ENCODE data around the gene RAB27A. TPM values are rescaled to one million over a fixed set of nuclear protein-coding genes. Genes with fewer than 3 reads are reported as not detected.
A peak's percentile ranks its signal among the peaks of the same experiment; 100 is the strongest.

RAB27A gene
- total RNA-seq, 6 donors from 2014 or later = 24.1 to 97.8 (median 62.5) TPM

DNA sequence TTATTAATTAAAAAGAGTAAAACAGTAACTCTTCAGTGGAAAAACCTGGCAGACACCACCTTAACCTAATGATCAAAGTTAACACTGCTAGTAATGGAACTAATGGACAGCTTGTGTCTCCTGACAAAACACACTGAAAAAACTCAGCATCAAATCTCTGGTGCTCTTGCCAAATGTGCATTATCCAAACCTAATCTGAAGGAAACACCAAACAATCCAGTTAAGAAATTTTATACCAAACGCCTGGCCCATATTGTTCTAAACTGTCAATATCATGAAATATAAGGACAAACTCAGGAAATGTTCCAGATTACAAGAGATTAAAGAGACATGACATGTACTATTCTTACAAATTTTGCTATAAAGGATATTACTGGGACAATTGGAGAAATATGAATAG lies 103.3 kb downstream of the RAB27A start:
- no peak overlapping the region for H3K4me3 ChIP-seq
- H3K9me3 ChIP-seq = no peaks in the 10 kb centered on the region
- H3K27ac ChIP-seq = no peak overlapping the region
- peaks cover 0 to 10% (median 2%) of the 10 kb centered on the region in 4 donors for H3K4me1 ChIP-seq
- H3K36me3 ChIP-seq = peaks cover 12 to 80% (median 28%) of the 10 kb centered on the region in 4 donors
- no peak for ATAC-seq (ENCODE audit: low FRiP score in 2 of 2)
- no peak for TF ChIP-seq EP300 (IDR thresholded peaks at IDR 0.05)
- no peak for TF ChIP-seq POLR2AphosphoS5 (IDR thresholded peaks at IDR 0.05)
- TF ChIP-seq, protein P1, sequence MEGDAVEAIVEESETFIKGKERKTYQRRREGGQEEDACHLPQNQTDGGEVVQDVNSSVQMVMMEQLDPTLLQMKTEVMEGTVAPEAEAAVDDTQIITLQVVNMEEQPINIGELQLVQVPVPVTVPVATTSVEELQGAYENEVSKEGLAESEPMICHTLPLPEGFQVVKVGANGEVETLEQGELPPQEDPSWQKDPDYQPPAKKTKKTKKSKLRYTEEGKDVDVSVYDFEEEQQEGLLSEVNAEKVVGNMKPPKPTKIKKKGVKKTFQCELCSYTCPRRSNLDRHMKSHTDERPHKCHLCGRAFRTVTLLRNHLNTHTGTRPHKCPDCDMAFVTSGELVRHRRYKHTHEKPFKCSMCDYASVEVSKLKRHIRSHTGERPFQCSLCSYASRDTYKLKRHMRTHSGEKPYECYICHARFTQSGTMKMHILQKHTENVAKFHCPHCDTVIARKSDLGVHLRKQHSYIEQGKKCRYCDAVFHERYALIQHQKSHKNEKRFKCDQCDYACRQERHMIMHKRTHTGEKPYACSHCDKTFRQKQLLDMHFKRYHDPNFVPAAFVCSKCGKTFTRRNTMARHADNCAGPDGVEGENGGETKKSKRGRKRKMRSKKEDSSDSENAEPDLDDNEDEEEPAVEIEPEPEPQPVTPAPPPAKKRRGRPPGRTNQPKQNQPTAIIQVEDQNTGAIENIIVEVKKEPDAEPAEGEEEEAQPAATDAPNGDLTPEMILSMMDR (IDR thresholded peaks at IDR 0.05) = no peak
- no peak for TF ChIP-seq POLR2A (IDR thresholded peaks at IDR 0.05)
- no peaks in the 10 kb centered on the region for H3K27me3 ChIP-seq
- WGBS, 2 donors = 62 to 70% methylated on average over 1 of the region's 1 CpG
- DNase-seq = no peak

DNA sequence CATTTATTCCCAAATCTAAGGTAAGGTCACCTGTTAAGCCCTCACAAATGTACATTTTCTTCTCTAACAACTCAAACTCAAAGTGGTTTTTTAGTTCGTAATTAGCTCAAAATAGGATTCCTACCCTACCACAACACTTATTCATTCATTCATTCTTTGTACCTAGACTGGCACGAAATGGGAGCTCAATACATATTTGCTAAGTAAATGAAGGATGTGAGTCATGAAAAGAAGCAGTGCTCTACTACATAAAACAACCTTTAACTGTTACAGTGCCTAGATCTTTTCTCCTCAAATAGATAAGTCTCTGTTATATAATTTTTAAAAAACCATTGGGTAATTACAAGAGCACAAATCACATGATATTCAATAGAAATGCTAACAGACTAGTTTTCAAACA lies 105.9 kb downstream of the RAB27A start:
- ATAC-seq (ENCODE audit: low FRiP score in 2 of 2) (no peak), DNase-seq (no peak)
- TF ChIP-seq EP300 (IDR thresholded peaks at IDR 0.05) (no peak), POLR2A (IDR thresholded peaks at IDR 0.05) (no peak), POLR2AphosphoS5 (IDR thresholded peaks at IDR 0.05) (no peak)
- TF ChIP-seq, protein P1 (IDR thresholded peaks at IDR 0.05) = no peak
- peaks cover 20 to 78% (median 39%) of the 10 kb centered on the region in 4 donors for H3K36me3 ChIP-seq
- WGBS, 2 donors = 69 to 77% methylated on average over 2 of the region's 2 CpGs
- peaks cover 0 to 8% (median 1%) of the 10 kb centered on the region in 4 donors for H3K4me1 ChIP-seq
- H3K4me3 ChIP-seq = no peak overlapping the region
- no peak overlapping the region for H3K27ac ChIP-seq
- no peaks in the 10 kb centered on the region for H3K27me3 ChIP-seq
- no peaks in the 10 kb centered on the region for H3K9me3 ChIP-seq

DNA sequence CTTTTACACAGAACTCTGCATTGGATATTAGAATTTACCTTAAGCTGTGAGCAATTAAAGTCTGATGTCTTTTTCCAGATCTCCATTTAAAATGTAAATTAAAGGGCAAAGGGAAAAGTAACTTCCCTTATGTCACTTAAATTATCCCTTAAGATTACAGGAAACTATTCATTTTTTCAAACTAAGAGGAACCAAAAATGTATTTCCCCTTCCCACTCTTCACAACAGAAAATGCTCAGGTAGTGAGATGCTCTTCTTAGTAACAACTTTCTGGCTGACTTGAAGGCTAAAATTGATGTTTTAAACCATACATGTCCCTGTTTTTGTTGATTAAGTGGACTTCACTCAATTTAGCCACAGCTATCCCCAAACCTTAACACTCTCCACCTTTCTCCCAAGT lies 110.5 kb downstream of the RAB27A start:
- peaks cover 20 to 61% (median 32%) of the 10 kb centered on the region in 4 donors for H3K36me3 ChIP-seq

DNA sequence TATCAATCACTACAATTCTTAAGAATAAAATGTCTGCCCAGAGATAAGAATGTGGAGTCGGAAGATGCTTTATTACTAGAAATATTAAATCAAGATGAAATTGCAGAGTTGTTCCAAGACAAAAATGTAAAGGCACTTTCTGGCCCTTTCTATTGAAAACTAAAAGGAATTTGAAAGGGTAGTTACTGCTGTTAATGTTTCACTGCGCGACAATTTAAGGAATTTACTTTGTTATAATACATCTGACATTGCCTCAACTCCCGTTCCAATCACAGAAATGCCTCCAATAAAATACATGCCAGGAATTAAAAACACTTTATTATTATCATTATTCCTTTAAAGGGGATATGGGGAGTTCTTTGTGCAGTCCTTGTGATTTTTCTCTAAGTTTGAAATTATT lies 119.3 kb downstream of the RAB27A start:
- H3K4me3 ChIP-seq = no peak overlapping the region
- ATAC-seq (ENCODE audit: low FRiP score in 2 of 2) = no peak
- H3K4me1 ChIP-seq = no peaks in the 10 kb centered on the region
- no peak overlapping the region for H3K27ac ChIP-seq
- no peak for TF ChIP-seq POLR2A (IDR thresholded peaks at IDR 0.05)
- TF ChIP-seq, protein P1 (IDR thresholded peaks at IDR 0.05) = no peak
- TF ChIP-seq EP300 (IDR thresholded peaks at IDR 0.05) = no peak
- no peak for TF ChIP-seq POLR2AphosphoS5 (IDR thresholded peaks at IDR 0.05)
- no peaks in the 10 kb centered on the region for H3K36me3 ChIP-seq
- H3K27me3 ChIP-seq = no peaks in the 10 kb centered on the region
- 45 to 63% methylated on average over 4 of the region's 4 CpGs for WGBS, 2 donors
- no peaks in the 10 kb centered on the region for H3K9me3 ChIP-seq
- no peak for DNase-seq

More for the DNA sequence above, 110.5 kb downstream of the RAB27A start:
- TF ChIP-seq, protein P1 (IDR thresholded peaks at IDR 0.05) = no peak
- no peak for TF ChIP-seq POLR2AphosphoS5 (IDR thresholded peaks at IDR 0.05)
- ATAC-seq (ENCODE audit: low FRiP score in 2 of 2) (no peak), DNase-seq (no peak)
- no peak overlapping the region for H3K4me3 ChIP-seq
- no peaks in the 10 kb centered on the region for H3K4me1 ChIP-seq
- no peak overlapping the region for H3K27ac ChIP-seq
- no peaks in the 10 kb centered on the region for H3K9me3 ChIP-seq
- no peaks in the 10 kb centered on the region for H3K27me3 ChIP-seq

DNA sequence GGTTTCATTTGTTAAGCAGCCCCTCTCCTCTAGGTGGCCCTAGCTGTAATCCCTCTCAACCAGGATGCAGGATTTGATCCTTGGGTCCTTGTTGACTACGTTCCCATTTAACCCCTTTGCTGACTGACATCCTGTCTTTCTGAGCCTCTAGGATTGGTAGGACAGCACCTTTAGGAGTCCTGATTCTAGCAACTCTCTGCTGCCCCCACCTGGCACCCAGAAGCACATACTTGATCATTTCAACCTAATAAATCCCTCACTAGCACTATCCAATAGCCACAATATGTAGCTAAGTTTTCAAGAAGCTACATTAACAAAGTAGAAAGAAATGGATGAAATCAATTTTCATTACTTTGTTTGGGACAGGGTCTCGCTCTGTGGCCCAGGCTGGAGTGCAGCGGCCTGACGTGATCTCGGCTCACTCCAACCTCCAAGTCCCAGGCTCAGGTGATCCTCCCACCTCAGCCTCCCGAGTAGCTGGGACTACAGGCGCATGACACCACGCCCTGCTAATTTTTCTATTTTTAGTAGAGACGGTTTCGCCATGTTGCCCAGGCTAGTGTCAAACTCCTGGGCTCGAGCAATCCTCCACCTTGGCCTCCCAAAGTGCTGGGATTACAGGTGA lies 121.2 kb downstream of the RAB27A start:
- Histone ChIP-seq H3K9me3 (no peaks in the 10 kb centered on the region), H3K27me3 (no peaks in the 10 kb centered on the region), H3K27ac (no peak overlapping the region), H3K36me3 (no peaks in the 10 kb centered on the region), H3K4me3 (no peak overlapping the region), H3K4me1 (no peaks in the 10 kb centered on the region)
- DNase-seq (peak in 1 of 2 donors; percentile 44), ATAC-seq (ENCODE audit: low FRiP score in 2 of 2) (peak; percentile 61 to 70)
- 72 to 73% methylated on average over 11 of the region's 11 CpGs for WGBS, 2 donors
- TF ChIP-seq POLR2A (IDR thresholded peaks at IDR 0.05) (no peak), EP300 (IDR thresholded peaks at IDR 0.05) (no peak), POLR2AphosphoS5 (IDR thresholded peaks at IDR 0.05) (no peak)
- TF ChIP-seq, protein P1 (IDR thresholded peaks at IDR 0.05) = peak; percentile 20 to 59 (median 56)

All from upper lobe of left lung (tissue), 6 donors.